HG03354 (cell line): ENCODE data around the gene MOSMO.

ENCODE experiments used
- ATAC-seq: cut with Tn5 transposase; IDR thresholded peaks from one replicate; pipeline ENCODE4 v1.9.1; 2021; ENCODE audit warnings: mild to moderate bottlenecking; ENCODE audit not compliant: unreplicated experiment, poor library complexity, severe bottlenecking

The MOSMO gene

GRCh38 chr16:22007509-22008214 is at the start of gene MOSMO:
Gene MOSMO, plus strand, starts transcription at chr16:22008111. Its CDS starts 191 bp downstream, at chr16:22008302.
- ATAC-seq = peak; percentile 59

DNA sequence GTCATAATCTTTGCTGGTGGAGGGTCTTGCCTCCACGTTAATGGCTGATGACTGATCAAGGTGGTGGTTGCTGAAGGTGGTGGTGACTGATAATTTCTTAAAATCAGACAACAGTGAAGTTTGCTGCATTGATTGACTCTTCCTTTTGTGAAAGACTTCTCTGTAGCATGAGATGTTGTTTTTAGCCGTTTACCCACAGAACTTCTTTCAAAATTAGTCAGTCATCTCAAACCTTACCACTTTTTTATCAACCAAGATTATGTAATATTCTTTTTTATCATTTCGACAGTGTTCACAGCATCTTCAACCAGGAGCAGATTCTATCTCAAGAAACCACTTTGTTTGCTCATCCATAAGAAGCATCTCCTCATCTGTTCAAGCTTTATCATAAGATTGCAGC is 48.9 kb upstream of the MOSMO start:
- ATAC-seq = no peak

DNA sequence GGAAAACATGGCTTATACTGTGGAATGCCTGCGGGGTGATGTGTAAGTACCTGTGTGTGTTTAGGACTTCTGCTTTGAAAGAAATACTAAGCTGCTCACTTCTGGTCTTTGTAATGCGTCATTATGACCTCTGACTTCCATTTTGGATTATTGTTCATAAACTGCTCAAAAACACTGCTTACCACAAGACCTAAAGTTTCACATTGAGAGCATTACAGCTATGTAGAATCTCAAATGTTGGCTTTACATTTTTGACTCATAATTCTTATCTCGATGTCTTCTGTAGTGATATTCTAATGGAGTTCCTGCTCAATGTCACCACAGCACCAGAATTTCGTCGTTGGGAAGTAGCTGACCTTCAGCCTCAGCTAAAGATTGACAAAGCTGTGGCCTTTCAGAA is 45.4 kb upstream of the MOSMO start:
- no peak for ATAC-seq

DNA sequence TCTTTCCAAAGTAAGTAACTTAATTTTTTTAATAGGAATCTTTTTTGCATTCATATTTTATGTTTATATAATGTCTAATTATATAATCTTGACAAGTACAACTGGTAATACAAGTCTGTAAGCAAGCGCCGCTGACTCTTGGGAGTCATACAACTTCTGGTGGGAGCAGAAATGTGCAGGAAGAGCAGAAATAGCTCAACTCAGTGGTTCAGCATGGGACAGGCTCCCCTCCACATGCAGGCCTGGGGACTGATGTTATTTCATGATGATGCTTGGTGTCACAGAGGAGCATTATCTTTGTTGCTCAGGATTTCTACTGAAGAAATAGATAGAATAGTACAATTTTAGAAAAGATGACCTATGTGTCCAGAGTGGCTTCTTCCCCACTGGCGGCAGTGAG is 44.0 kb upstream of the MOSMO start:
- ATAC-seq = no peak

- no peak for ATAC-seq
Observed at GRCh38 chr16:21964353-21964752, 43.6 kb upstream of the MOSMO start.

DNA sequence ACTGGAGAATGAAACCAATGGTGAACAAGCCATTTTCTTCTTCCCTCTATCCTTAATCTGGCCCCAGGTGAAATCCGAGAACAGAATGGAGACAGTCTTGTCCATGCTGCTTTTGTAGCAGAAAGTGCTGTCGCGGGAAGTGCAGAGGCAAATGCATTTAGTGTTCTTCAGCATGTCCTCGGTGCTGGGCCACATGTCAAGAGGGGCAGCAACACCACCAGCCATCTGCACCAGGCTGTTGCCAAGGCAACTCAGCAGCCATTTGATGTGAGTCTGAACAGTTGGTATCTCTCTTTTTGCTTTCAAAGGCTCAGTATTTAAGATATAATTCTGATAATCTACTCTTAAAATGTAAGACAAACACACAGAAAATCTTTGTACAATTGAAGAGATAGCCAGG is 36.1 kb upstream of the MOSMO start:
- no peak for ATAC-seq

GRCh38 chr16:21973945-21974344 is 34.0 kb upstream of the MOSMO start:
- ATAC-seq = no peak

GRCh38 chr16:21980032-21980431 is 27.9 kb upstream of the MOSMO start:
- no peak for ATAC-seq

DNA sequence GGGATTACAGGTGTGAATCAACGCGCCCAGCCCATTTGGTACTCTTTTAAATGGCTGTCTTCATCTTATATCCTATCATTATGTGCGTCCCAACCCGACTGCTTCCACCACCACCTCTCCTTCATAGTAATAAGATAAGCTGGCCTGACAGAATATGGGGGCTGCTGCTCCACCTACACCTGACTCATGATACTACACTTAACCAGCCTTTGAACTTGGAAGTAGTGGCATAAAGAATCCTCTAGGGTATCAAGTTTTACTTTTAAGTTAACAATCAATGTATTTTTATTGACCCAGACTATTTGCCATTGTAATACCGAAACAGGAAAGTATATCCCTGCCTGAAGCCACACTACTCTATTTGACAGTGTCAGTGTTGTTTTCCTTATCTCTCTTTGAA is 25.8 kb upstream of the MOSMO start:
- ATAC-seq = no peak

DNA sequence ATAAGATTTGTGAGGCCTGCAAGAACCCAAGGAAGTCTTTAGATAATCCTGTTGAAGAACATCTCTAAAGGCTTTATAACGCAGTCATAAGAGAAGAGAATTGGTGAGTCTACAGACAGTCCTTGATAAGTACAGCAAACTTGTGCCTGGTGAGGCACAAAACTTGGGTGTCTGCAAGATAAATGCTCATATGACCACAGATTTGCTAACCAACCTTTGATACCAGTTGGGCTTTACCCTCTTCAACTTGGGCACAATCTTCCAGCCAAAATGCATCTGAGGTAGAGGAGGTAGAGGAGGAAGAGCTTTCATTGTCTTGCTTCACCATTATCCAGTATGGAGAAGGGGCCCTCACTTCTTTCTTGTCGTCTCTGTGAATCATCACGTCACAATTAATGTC is 23.8 kb upstream of the MOSMO start:
- ATAC-seq = no peak

DNA sequence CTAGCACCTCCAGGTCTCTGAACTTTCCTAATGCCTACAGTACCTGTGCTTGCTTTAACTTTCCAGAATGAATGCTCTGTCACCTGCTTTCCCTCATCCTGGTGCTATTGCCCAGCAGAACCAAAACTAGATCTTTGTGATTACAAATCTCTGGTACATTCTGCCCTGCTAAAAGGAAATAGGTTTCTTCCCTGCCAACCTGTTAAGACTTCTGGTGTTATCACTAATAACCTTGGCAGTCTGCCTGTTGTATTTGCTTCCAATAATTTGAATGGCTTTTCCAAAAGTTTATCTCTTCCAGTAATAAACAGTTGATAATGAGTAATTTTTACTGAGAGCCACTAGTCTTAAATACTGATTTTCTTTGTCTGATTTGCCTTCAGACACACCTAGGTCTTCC is 22.4 kb upstream of the MOSMO start:
- no peak for ATAC-seq

DNA sequence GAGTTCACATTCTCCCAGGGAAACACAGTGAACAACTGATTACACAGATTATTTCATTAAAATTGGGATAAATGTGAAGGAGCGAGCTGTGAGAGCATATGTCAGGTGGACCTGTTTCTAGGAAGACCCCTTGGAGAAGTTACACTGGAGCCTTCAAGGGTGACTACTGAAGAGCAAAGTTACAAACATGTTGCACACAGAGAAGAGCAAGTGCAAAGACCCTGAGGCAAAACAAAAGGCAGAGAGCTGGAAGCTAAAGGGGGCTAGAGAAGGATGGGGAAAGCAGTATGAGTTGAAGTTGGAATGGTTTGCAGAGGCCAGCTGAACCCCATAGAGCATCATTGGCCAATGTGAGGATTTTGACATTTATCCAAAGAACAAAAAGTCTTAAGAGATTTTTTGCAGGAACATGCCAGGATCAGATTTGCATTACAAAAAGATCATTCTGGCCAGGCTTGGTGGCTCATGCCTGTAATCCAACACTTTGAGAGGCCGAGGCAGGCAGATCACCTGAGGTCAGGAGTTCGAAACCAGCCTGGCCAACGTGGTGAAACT is 21.1 kb upstream of the MOSMO start:
- no peak for ATAC-seq

GRCh38 chr16:21987498-21987897 is 20.4 kb upstream of the MOSMO start:
- ATAC-seq = no peak

DNA sequence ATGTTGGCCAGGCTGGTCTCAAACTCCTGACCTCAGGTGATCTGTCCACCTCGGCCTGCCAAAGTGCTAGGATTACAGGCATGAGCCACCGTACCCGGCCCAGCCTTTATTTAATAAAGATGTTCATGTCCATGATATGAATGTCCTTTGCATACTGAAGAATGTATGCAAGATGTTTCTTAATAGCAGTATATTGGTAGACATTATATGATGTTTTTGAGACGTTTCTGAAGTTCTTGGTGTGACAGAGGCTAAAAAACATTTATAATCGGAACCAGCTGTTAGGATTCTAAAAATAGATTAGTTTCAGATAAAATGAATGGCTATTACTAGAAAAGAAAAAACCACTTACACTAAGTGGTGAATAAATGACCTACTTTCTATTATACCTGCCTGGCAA is 18.8 kb upstream of the MOSMO start:
- ATAC-seq = no peak

GRCh38 chr16:21989751-21990150 is 18.2 kb upstream of the MOSMO start:
- ATAC-seq = no peak

- no peak for ATAC-seq
Observed at GRCh38 chr16:21990381-21990944, 17.4 kb upstream of the MOSMO start.

DNA sequence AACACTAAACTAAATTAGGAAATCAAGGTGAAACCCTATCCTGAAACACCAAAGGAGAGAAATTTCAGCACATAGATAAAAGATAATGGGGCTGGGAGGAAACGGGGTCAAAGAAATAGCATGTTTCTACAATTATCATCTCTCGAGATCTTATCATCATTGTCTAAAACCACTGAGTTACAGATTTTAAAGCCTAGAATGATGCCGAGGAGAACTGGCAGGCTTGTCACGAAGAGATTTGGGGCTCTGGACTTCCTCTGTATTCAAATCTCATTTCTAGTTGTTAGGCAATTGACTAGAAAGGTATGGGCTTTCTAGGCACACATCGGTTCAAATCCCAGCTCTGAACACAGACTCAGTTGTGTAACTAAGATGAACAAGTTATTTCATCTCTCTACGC is 16.3 kb upstream of the MOSMO start:
- no peak for ATAC-seq

DNA sequence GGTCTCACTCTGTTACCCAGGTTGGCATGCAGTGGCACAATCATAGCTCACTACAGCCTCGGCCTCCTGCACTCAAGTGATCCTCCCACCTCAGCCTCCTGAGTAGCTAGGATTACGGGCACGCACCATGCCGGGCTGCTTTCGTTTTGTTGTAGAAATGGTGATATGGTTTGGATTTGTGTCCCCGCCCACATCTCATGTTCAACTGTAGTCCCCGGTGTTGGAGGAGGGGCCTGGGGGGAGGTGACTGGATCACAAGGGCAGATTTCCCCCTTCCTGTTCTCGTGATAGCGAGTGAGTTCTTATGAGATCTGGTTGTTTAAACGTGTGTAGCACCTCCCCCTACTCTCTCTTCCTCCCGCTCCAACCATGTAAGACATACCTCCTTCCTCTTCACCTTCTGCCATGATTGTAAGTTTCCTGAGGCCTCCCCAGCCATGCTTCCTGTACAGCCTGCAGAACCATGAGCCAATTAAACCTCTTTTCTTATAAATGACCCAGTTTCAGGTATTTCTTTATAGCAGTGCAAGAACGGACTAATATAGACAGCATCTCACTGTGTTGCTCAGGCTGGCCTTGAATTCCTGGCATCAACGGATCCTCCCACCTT is 12.9 kb upstream of the MOSMO start:
- no peak for ATAC-seq

- ATAC-seq = no peak
Observed at GRCh38 chr16:21996923-21997696, 10.8 kb upstream of the MOSMO start.

- ATAC-seq = no peak
Observed at GRCh38 chr16:21997697-21998480, 10.0 kb upstream of the MOSMO start.
